Islet precursor cell (in vitro differentiated cells): Measurements from ENCODE around the gene TUBA3C.

Experiments used
- DNase-seq: peaks from one replicate; pipeline ENCODE4 v3.0.0-alpha.2; 2018

Gene TUBA3C

DNA sequence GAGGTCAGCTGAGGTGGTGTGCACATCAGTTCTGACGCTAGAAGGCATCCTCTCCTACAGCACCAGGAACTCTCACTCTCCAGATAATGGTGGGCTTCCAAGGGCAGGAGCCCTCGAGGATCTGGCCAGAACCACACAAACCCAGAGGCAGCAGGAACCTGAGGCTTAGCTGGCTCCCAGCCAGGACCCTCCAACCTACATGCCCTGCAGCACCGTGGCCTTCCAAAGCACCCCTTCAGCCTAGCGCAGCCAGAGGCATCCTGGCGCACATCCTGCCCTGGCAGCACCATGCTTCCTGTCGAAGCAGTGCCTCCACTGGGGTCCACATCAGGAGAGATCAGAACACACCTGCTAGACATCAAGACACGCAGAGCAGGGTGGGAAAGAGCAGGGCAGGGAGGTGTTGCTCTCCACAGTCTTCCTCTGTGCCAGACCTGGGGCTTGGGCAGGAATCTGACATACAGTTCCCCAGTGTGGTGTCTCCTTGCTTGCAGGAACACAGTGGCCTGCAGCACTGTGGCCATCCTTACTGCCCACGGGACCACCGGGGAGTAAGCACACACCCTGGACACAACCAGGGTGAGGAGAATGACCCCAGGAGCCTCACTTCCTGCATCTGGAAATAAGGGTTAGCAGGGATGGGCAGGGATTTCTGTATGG lies 21.7 kb downstream of the TUBA3C start:
- DNase-seq: no peak

DNA sequence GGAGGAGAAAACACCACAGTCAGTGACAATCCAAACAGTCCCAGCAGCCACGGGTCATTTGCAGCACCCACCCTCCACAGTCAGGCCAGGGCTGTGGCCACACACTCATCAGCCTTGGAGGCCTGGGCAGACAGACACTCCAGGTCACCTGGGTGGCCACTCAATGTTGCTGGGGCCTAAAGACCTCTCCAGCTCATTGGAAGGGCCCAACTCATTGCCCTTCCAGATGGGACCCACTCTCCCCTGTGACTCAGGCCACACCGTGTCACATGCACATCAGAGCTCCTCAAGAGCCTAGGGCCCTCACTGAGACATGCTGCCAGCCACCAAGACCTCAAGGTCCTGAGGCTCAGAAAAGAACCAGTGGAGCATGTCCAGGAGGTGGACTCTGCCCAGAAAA lies 22.4 kb downstream of the TUBA3C start:
- DNase-seq: no peak

DNA sequence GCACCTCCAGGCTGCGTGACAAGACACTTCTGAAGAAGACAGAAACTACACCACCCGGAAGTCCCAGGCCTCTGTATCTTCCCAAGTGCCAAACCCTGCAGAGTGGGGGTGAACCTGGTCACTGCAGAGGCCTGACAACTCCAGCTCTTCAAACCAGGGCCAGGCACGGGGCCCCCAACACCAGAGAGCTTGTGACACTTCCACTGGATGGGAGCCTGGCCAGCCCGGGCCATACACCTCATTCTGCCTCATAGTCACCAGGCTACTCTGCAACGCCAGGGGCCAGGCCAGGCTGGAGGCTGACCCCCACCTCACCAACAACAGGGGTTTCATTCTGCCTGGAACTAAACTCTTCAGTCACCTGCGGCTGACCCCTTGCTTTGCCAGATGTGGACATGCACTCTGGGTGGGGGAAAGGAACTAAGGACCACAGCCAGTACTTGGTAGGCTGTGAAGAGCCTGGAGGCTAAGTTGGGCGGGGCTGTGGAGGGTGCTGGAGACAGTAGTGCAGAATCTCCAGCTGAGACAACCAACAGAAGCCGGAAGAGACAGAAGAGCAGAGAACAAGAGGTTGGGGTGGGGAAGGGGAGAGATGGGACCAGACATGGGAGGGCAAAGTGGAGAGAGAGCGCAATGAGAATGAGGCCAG lies 23.0 kb downstream of the TUBA3C start:
- DNase-seq: no peak

DNA sequence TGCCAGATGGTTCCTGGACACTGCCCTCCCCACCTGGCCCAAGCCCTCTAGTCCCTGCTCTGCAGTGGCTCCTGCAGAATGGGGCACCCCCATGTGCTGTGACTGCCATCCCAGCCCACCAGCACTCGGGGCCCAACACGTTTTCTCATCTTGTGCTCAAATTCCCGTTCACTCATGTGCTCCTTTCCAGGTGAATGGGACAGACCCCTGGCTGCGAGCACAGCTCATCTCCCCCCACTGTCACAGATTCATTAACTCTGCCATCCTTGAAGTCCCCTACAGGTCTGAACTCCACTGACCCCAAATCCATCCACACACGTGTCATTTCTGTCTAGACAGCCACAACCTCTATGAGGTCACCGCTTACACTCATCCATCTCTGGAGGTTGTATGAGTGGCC lies 23.6 kb downstream of the TUBA3C start:
- DNase-seq: no peak

DNA sequence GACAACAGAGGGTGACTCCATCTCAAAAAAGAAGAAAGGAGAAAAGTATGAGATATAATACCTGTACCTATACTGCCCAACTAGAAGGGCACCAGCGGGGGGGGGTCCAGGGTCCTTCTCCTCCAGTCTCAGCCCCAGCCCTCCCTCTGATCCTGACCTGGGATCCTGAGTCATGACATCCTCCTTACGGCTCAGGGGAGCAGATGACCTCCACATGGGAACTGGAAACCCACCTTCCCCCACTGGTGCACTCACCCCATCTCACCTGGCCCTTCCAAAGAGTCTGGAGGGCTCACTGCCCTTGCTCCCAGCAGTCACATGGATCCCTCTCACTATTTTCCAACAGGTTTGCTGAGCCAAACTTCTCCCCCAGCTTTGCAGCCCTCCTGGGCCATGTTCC lies 24.2 kb downstream of the TUBA3C start:
- no peak for DNase-seq

DNA sequence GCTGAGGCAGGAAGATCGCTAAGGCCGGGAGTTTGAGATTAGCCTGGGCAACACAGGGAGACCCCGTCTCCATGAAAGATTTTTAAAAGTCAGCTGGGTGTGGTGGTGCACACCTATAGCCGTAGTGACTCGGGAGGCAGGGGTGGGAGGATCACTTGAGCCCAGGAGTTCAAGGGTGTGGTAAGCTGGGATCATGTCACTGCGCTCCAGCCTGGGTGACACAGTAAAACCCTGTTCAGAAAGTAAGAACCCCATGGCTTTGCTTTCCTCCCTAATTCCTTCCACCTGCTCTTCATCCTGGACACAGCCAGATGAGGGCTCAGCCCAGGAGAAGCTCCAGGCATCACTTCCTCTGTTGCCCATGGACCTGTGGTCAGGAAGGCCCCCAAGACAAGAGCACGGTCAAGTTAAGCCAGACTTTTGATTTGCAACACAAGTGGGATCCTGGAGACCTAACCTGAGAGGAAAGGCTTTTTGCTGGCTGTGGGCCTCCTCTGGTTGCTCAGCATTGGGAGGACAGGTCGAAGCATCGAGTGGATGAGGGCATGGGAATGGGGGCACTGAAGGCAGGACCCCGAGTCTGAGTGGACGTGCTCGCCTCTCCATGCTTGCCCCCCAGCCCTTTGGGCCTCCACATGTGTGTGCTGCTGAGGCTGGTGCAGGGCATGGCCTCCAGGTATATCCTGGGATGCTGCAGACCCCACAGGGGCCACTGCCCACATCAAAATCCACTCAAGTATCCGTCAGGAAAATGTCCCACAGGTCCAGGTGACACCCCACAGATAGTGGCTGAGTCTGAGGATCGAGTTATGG lies 25.4 kb downstream of the TUBA3C start:
- no peak for DNase-seq

DNA sequence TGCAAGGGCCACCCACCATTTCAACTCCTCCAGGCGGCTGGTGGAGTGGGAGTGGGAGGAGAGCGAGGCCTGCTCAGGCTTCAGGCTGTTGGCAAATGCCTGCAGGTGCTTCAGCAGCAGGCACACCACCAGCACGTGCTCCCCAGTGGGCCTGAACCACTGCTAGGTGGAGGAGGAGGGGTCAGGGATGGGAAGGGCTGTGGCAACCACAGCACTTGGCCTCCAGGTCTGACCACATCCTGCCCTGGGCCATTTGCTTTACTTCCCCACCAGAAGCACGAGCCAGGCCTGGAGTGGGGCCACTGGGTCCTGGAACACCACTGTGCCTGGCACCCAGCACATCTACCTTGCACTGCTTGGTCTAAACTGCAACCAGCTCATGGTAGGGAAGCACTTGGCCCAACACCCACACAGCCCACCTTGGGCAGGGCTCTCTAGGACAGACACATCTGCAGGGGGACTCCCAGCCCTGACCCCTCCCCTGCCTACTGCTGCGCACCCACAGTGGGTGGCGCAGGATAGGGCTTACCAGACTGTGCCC lies 26.2 kb downstream of the TUBA3C start:
- no peak for DNase-seq

DNA sequence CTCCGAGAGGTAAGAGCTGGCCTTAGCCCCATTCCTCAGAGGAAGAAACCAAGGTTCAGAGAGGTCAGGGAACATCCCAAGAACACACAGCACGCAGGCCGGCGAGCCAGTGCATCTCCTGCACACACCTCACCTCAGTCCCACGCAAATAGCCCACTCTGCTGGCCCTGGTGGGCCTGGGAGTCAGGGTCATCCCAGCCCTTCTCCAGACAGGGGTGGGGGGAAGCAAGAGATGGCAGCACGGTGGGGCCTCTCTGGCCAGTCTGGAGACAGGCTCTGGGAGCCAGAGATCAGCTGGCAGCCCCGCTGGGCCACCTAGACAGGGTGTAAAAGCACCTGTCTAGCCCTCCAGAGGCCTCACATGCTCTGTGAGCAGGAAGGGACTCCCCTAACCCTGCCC lies 26.8 kb downstream of the TUBA3C start:
- no peak for DNase-seq

DNA sequence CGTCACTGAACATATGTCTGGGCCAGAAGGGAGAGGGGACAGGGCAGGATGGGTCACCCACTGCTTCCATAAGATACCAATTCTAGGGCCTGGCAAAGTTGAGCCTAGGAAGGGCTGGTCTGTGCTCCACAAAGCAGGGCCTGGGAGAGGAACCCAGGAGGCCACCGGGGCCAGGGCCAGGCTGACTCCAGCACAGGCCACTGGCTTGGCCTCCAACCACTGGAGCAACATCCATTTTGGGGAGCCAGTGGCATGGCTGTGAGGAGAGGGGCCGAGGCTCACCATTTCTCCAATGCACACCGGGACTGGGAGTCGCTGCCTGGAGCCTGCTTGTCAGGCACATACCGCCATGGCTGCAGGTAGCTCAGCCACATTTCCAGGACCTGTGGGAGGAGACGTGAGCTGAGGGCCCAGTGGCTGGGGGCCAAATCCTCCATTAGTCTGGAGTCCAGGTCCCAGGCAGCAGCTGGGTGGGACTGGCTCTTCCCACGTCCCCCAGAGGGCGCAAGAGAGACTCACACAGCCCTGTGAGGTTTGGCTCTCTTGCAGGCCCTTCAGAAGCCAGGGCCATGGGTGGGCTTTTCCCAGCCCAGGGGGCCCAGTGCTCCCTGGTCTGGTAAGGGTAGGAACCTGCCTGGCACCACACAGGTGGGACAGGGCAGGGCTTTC lies 27.7 kb downstream of the TUBA3C start:
- no peak for DNase-seq

DNA sequence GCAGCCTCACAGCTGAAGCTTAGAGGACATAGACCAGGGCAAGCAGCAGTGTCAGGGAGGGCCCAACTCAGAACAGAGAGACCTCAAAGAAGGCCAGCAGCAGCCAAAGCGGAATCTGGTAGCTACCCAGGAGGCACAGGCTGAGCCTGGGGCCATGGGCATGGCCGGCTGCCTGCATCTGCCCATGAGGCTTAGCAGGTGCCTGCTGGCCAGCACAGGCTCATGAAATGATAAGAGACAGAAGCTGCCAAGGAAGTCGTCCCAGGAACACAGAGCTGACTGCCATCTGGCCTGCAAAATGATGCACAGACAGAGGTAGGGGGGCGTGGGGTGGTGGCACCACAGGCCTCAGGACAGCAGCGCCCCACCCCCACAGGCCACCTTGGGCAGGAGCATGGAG lies 29.2 kb downstream of the TUBA3C start:
- no peak for DNase-seq

DNA sequence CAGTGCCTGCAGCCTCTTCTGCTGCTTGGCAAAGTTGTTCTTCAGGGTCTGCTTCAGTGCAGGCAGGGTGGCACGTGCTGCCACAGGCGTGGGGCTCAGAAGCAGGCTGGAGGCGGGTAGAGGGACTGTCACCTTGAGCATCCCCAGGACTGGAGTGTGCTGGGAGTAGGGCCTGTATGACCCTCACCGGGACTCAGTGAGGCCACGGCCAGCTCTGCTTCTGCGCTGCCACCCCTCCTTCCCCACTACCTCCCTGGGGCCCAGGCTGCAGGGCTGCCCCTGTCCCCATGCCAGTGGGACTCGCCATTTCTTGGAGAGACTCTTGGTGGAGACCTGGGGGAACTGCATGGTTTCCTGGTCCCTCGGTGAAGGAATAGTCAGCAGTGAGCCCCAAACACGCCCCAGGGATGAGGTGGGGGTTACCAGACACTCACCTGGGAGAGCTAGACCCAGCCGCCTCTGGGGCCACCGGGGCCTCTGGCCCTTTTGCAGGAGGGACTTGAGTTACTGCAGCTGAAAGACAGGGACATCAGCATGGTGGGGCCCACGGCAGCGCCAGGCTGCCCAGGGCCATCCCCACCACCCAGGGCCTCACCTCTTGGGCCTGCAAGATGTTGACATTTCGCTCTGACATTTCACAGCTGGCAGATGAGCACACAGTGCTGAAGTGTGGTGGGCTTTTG lies 29.9 kb downstream of the TUBA3C start:
- no peak for DNase-seq

DNA sequence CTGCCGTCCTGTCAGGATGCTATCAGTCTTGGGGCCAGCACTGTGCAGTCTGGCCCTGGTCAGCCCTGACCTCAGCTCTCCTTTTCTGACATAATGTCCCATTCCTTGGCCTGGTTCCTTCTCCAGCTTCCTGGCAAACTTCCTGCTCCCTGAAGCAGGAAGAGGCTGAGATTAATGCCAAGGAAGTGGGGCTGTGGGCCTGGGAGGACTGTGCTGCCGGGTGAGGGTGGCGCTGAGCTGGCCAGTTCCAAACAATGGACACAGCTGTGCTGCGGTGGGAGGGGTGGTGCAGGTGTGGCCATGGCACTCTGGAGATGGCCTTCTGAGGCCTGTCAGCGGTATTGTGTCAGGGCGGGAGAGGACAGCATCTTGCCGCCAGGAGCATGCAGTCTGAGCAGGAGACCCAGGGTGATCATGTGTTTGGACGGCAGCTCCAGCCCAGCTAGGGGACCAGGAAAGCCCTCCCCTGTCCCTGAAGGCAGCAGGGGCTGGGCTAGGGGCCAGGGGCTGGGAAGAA lies 30.9 kb downstream of the TUBA3C start:
- DNase-seq: no peak

DNA sequence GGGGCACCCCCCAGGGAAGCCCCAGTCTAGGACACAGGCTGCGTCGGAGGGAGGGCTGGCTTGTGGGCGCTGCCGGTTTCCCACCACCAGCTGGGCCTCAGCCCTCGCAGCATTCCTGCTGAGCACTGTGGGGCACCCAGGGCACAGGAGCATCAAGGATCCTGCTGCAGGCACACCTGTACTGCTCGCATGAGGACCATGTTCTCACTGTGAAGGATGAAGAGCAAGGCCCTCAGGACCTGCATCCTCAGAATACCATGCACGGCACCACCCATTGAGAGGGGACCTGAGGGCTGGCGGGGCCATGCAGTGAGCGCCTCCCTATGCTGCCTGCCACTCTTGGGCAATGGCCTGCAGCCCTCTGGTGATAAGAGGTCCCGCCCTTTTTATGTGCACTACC lies 31.4 kb downstream of the TUBA3C start:
- DNase-seq: no peak

DNA sequence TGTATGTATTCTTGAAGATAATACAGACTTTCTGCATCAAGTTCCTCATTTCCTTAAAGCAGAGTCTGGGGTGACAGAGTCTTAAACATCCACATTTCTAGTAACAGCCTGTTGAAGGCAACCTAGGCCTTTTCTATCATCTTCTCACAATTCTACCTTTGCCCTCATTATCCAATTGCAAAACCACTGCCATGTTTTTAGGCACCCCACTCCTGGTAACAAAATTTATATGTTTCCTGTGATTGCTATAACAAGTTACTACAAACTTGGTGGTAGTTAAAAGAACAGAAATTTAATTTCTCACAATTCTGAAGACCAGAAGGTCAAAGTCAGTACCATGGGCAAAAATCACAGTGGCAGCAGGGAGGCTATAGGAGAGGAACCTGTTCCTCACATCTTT lies 33.1 kb downstream of the TUBA3C start:
- no peak for DNase-seq
